Naive thymus-derived CD4-positive, alpha-beta T cell (primary cell): Measurements from ENCODE around the gene ZNF431. TPM values are rescaled to one million over a fixed set of nuclear protein-coding genes. Genes with fewer than 3 reads are reported as not detected.

Experiments used
- ATAC-seq: fragments of 150-1000 bp; cut with Tn5 transposase; 2 replicates; pipeline ENCODE4 v1.10.0; 2021; ENCODE audit warnings: mild to moderate bottlenecking, moderate library complexity
- CTCF ChIA-PET: fragments of 350-600 bp; sonication (Branson Sonifier 250); formaldehyde crosslinking; loops from one replicate; lab custom pipeline; 2021; ENCODE audit warnings: antibody characterized with exemption; lab: Charles Lee
- POLR2A ChIA-PET: fragments of 350-600 bp; sonication (Branson Sonifier 250); formaldehyde crosslinking; loops from one replicate; lab custom pipeline; 2021; ENCODE audit warnings: antibody characterized with exemption, inconsistent platforms; lab: Charles Lee
- DNase-seq, 9 donors: peaks; one replicate each; pipeline versions ENCODE4 v3.0.0 to v3.0.0-alpha.2; 2020 to 2022; ENCODE audit warnings: mixed read lengths in 1 of 9
- H3K27ac ChIP-seq: one replicate; pipeline ENCODE4 v1.7.0; 2013; ENCODE audit warnings: mild to moderate bottlenecking, low read depth, low read length, moderate library complexity
- H3K27me3 ChIP-seq, 2 donors: one replicate each; pipeline ENCODE4 v1.7.0; 2013; ENCODE audit warnings: low read length in 2 of 2, mild to moderate bottlenecking in 2 of 2, moderate library complexity in 2 of 2; ENCODE audit not compliant: control insufficient read depth in 2 of 2, insufficient read depth in 2 of 2
- H3K36me3 ChIP-seq, 3 experiments: 1 replicate in 2 of 3; 2 replicates in 1 of 3; pipeline ENCODE4 v1.7.0; 2013; ENCODE audit warnings: low read length in 3 of 3, mild to moderate bottlenecking in 3 of 3, moderate library complexity in 1 of 3; ENCODE audit not compliant: insufficient read depth in 3 of 3, control insufficient read depth in 2 of 3
- H3K4me1 ChIP-seq, 2 donors: one replicate each; pipeline ENCODE4 v1.7.0; 2013; ENCODE audit warnings: low read length in 2 of 2, mild to moderate bottlenecking in 2 of 2, moderate library complexity in 1 of 2; ENCODE audit not compliant: control insufficient read depth in 2 of 2, insufficient read depth in 2 of 2
- H3K4me3 ChIP-seq: 2 replicates; pipeline ENCODE4 v1.7.0; 2013; ENCODE audit warnings: mild to moderate bottlenecking, low read length
- H3K9me3 ChIP-seq, 3 experiments: 1 replicate in 2 of 3; 2 replicates in 1 of 3; pipeline ENCODE4 v1.7.0; 2013; ENCODE audit warnings: low read length in 3 of 3; ENCODE audit not compliant: control insufficient read depth in 2 of 3
- H3K27ac Mint-ChIP-seq, 9 donors: one replicate each; pipeline ENCODE4 v1.8.0; 2020 to 2022; ENCODE audit warnings: mixed read lengths in 9 of 9, mild to moderate bottlenecking in 8 of 9, moderate library complexity in 5 of 9, inconsistent platforms in 2 of 9
- H3K27me3 Mint-ChIP-seq, 5 donors: one replicate each; pipeline ENCODE4 v1.8.0; 2021 to 2022; ENCODE audit warnings: mixed read lengths in 5 of 5, mild to moderate bottlenecking in 1 of 5
- H3K36me3 Mint-ChIP-seq, 5 donors: one replicate each; pipeline ENCODE4 v1.8.0; 2020 to 2022; ENCODE audit warnings: mixed read lengths in 5 of 5, mild to moderate bottlenecking in 3 of 5, inconsistent platforms in 1 of 5
- H3K4me1 Mint-ChIP-seq, 7 donors: one replicate each; pipeline ENCODE4 v1.8.0; 2020 to 2022; ENCODE audit warnings: mixed read lengths in 7 of 7, mild to moderate bottlenecking in 3 of 7, inconsistent platforms in 1 of 7
- H3K4me3 Mint-ChIP-seq, 10 donors: one replicate each; pipeline ENCODE4 v1.8.0; 2020 to 2022; ENCODE audit warnings: mild to moderate bottlenecking in 10 of 10, mixed read lengths in 10 of 10, moderate library complexity in 6 of 10, inconsistent platforms in 2 of 10
- H3K9me3 Mint-ChIP-seq, 11 donors: one replicate each; pipeline ENCODE4 v1.8.0; 2020 to 2022; ENCODE audit warnings: mixed read lengths in 11 of 11, mild to moderate bottlenecking in 4 of 11, inconsistent platforms in 1 of 11, moderate library complexity in 1 of 11
- intact Hi-C, 2 donors: fragments of 100-400 bp; cut with micrococcal nuclease; formaldehyde crosslinking; loops; one replicate each; pipeline ENCODE4 v1.15.1; 2023
- polyA plus RNA-seq, 2 donors: library from polyadenylated mRNA; unstranded; fragments of 300-500 nt; fragmentation: Illumina TruSeq; gene quantifications; one replicate each; pipeline ENCODE4 v1.2.3, GENCODE V29; 2021
- total RNA-seq, 6 experiments: library from RNA in 5 of 6; stranded (reverse) in 5 of 6; gene quantifications; 1 replicate in 5 of 6; 2 replicates in 1 of 6; pipeline ENCODE4 v1.2.3 and lab custom pipeline; 2021 to 2026

ZNF431 gene
- total and polyA plus RNA-seq, 7 experiments from 2014 or later, result 10.1 to 36.8 (median 22.6) TPM

- no peaks in the 10 kb centered on the region for H3K4me1 Mint-ChIP-seq
- POLR2A ChIA-PET, result no interaction called here
- peaks cover 0 to 45% (median 18%) of the 10 kb centered on the region in 11 donors for H3K9me3 Mint-ChIP-seq
- DNase-seq (no peak), ATAC-seq (no peak)
- no peak overlapping the region for H3K4me3 Mint-ChIP-seq
- no peaks in the 10 kb centered on the region for H3K27me3 ChIP-seq
- H3K36me3 Mint-ChIP-seq, result peaks cover 5 to 28% (median 13%) of the 10 kb centered on the region in 5 donors
- H3K36me3 ChIP-seq, result no peaks in the 10 kb centered on the region
- no peak overlapping the region for H3K27ac ChIP-seq
- H3K4me1 ChIP-seq, result no peaks in the 10 kb centered on the region
- H3K27ac Mint-ChIP-seq, result no peak overlapping the region
- CTCF ChIA-PET, result no interaction called here
- H3K27me3 Mint-ChIP-seq, result peaks cover 0 to 7% (median 0%) of the 10 kb centered on the region in 5 donors
- H3K4me3 ChIP-seq, result no peak overlapping the region
- H3K9me3 ChIP-seq, result no peaks in the 10 kb centered on the region
- intact Hi-C loops, result no loop called here
These were observed 12.7 kb upstream of the ZNF431 start for GRCh38 chr19:21128901-21129698.

- H3K9me3 Mint-ChIP-seq, result peaks cover 0 to 38% (median 17%) of the 10 kb centered on the region in 11 donors
- H3K4me1 Mint-ChIP-seq, result peaks cover 0 to 3% (median 0%) of the 10 kb centered on the region in 7 donors
- intact Hi-C loops, result no loop called here
- Histone ChIP-seq H3K4me3 (no peak overlapping the region), H3K27me3 (no peaks in the 10 kb centered on the region), H3K36me3 (no peaks in the 10 kb centered on the region), H3K4me1 (no peaks in the 10 kb centered on the region), H3K27ac (no peak overlapping the region), H3K9me3 (no peaks in the 10 kb centered on the region)
- H3K27ac Mint-ChIP-seq, result no peak overlapping the region
- DNase-seq (no peak), ATAC-seq (no peak)
- ChIA-PET CTCF (no interaction called here), POLR2A (interaction anchor here (0.6 kb wide), 1 partner anchor 12 kb away, joined by 3 read pairs; no protein-coding TSS in a partner anchor)
- peaks cover 4 to 30% (median 13%) of the 10 kb centered on the region in 5 donors for H3K36me3 Mint-ChIP-seq
- H3K4me3 Mint-ChIP-seq, result no peak overlapping the region
- H3K27me3 Mint-ChIP-seq, result peaks cover 0 to 13% (median 5%) of the 10 kb centered on the region in 5 donors
These were observed 11.6 kb upstream of the ZNF431 start for GRCh38 chr19:21130097-21130775.

GRCh38 chr19:21133633-21134032, 8.2 kb upstream of the ZNF431 start:
- no peak for ATAC-seq
- H3K4me1 Mint-ChIP-seq, result peaks cover 0 to 3% (median 0%) of the 10 kb centered on the region in 7 donors
- peaks cover 0 to 16% (median 5%) of the 10 kb centered on the region in 5 donors for H3K36me3 Mint-ChIP-seq
- Histone ChIP-seq H3K27me3 (no peaks in the 10 kb centered on the region), H3K27ac (no peak overlapping the region), H3K9me3 (no peaks in the 10 kb centered on the region), H3K4me3 (no peak overlapping the region), H3K4me1 (no peaks in the 10 kb centered on the region), H3K36me3 (no peaks in the 10 kb centered on the region)
- H3K27ac Mint-ChIP-seq, result no peak overlapping the region
- intact Hi-C loops, result no loop called here
- peaks cover 0 to 32% (median 7%) of the 10 kb centered on the region in 11 donors for H3K9me3 Mint-ChIP-seq
- POLR2A ChIA-PET, result no interaction called here
- CTCF ChIA-PET, result no interaction called here
- no peak for DNase-seq
- no peak overlapping the region for H3K4me3 Mint-ChIP-seq
- peaks cover 0 to 13% (median 5%) of the 10 kb centered on the region in 5 donors for H3K27me3 Mint-ChIP-seq

GRCh38 chr19:21134934-21135366, 6.9 kb upstream of the ZNF431 start:
- peaks cover 0 to 13% (median 5%) of the 10 kb centered on the region in 5 donors for H3K36me3 Mint-ChIP-seq
- H3K4me1 ChIP-seq, result no peaks in the 10 kb centered on the region
- intact Hi-C loops, result no loop called here
- DNase-seq (no peak), ATAC-seq (no peak)
- no peaks in the 10 kb centered on the region for H3K9me3 ChIP-seq
- POLR2A ChIA-PET, result interaction anchor here (0.6 kb wide), 1 partner anchor 588 kb away, joined by 3 read pairs; no protein-coding TSS in a partner anchor
- H3K4me3 Mint-ChIP-seq, result no peak overlapping the region
- H3K4me3 ChIP-seq, result no peak overlapping the region
- peaks cover 0 to 28% (median 6%) of the 10 kb centered on the region in 11 donors for H3K9me3 Mint-ChIP-seq
- H3K27ac ChIP-seq, result no peak overlapping the region
- no peak overlapping the region for H3K27ac Mint-ChIP-seq
- H3K27me3 ChIP-seq, result no peaks in the 10 kb centered on the region
- CTCF ChIA-PET, result no interaction called here
- H3K36me3 ChIP-seq, result no peaks in the 10 kb centered on the region
- peaks cover 0 to 6% (median 2%) of the 10 kb centered on the region in 7 donors for H3K4me1 Mint-ChIP-seq
- H3K27me3 Mint-ChIP-seq, result peaks cover 0 to 13% (median 4%) of the 10 kb centered on the region in 5 donors

- H3K36me3 ChIP-seq, result no peaks in the 10 kb centered on the region
- ATAC-seq (no peak), DNase-seq (no peak)
- no peaks in the 10 kb centered on the region for H3K27me3 ChIP-seq
- no peaks in the 10 kb centered on the region for H3K9me3 ChIP-seq
- Mint-ChIP-seq H3K9me3 (peaks cover 0 to 26% (median 1%) of the 10 kb centered on the region in 11 donors), H3K4me1 (peaks cover 0 to 11% (median 3%) of the 10 kb centered on the region in 7 donors), H3K4me3 (no peak overlapping the region), H3K27me3 (peaks cover 0 to 10% (median 0%) of the 10 kb centered on the region in 5 donors), H3K27ac (no peak overlapping the region), H3K36me3 (peaks cover 0 to 9% (median 3%) of the 10 kb centered on the region in 5 donors)
- no peaks in the 10 kb centered on the region for H3K4me1 ChIP-seq
- H3K4me3 ChIP-seq, result no peak overlapping the region
- intact Hi-C loops, result no loop called here
- ChIA-PET POLR2A (no interaction called here), CTCF (no interaction called here)
- H3K27ac ChIP-seq, result no peak overlapping the region
These were observed 6.4 kb upstream of the ZNF431 start for GRCh38 chr19:21135433-21135832.

GRCh38 chr19:21138130-21138529, 3.7 kb upstream of the ZNF431 start:
- Mint-ChIP-seq H3K27ac (no peak overlapping the region), H3K4me1 (peaks cover 11 to 35% (median 24%) of the 10 kb centered on the region in 7 donors), H3K4me3 (no peak overlapping the region), H3K27me3 (peaks cover 0 to 10% (median 0%) of the 10 kb centered on the region in 5 donors), H3K36me3 (peaks cover 0 to 13% (median 6%) of the 10 kb centered on the region in 5 donors), H3K9me3 (peaks cover 0 to 23% (median 0%) of the 10 kb centered on the region in 11 donors)
- intact Hi-C loops, result no loop called here
- ATAC-seq, result no peak
- DNase-seq, result no peak
- CTCF ChIA-PET, result interaction anchor here (0.6 kb wide), 1 partner anchor 35 kb away, joined by 5 read pairs; no protein-coding TSS in a partner anchor
- Histone ChIP-seq H3K4me3 (no peak overlapping the region), H3K27ac (no peak overlapping the region), H3K9me3 (no peaks in the 10 kb centered on the region), H3K36me3 (peaks cover 0 to 4% (median 0%) of the 10 kb centered on the region in 3 experiments), H3K4me1 (peaks cover 0 to 6% of the 10 kb centered on the region in 2 donors), H3K27me3 (no peaks in the 10 kb centered on the region)
- POLR2A ChIA-PET, result no interaction called here
